ENCODE measurements around the gene PAX7. TPM values are rescaled to one million over a fixed set of nuclear protein-coding genes. Genes with fewer than 3 reads are reported as not detected.

Gene PAX7
- total and polyA plus RNA-seq, 2 donors (not counting 1 experiment from before 2014, with no cell fraction given), result not detected

DNA sequence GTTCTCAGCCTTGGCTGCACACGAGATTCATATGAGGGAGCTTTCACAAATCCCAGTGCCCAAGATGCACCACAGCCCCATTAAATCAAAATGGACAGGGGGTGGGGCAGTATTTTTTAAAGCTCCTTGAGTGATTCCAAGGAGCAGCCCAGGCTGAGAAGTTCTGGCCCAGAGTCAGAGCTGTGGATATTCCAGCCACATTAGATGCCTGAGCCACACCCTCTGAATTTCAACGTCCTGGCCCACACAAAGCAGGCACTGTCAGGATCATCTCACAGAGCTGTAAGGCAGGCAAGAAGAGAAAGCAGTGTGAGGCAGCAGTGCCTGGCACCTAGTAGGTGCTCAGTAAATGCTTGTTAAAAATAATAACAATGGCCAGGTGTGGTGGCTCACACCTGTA, 37.4 kb downstream of the PAX7 start:
- H3K27ac ChIP-seq (ENCODE audit: low read length in 2 of 2), result no peak overlapping the region
- no peaks in the 10 kb centered on the region for H3K4me1 Mint-ChIP-seq
- H3K4me3 ChIP-seq (ENCODE audit: control extremely low read depth in 1 of 5, extremely low read depth in 1 of 5, insufficient read depth in 1 of 5, low read depth in 2 of 5, low read length in 4 of 5), result no peak overlapping the region
- H3K27me3 Mint-ChIP-seq, result peaks cover 34% of the 10 kb centered on the region
- no peak overlapping the region for H3K4me3 Mint-ChIP-seq
- H3K27me3 ChIP-seq (replicated peaks in 1 of 4; ENCODE audit: control extremely low read depth in 1 of 4, control insufficient read depth in 3 of 4, insufficient read depth in 4 of 4, low read length in 3 of 4), result peaks cover 0 to 2% (median 0%) of the 10 kb centered on the region in 4 experiments
- no peak overlapping the region for H3K4me2 ChIP-seq (replicated peaks; ENCODE audit: low read depth, low read length, poor library complexity, severe bottlenecking)
- no peaks in the 10 kb centered on the region for H3K79me2 ChIP-seq (ENCODE audit: control insufficient read depth, insufficient read depth, low read length)
- intact Hi-C loops (cut with micrococcal nuclease), result no loop called here
- no peaks in the 10 kb centered on the region for H3K9me3 Mint-ChIP-seq (ENCODE audit: insufficient read depth)
- H4K20me1 ChIP-seq (ENCODE audit: control insufficient read depth, insufficient read depth, low read length, poor library complexity, severe bottlenecking), result no peaks in the 10 kb centered on the region
- TF ChIP-seq, protein P1, sequence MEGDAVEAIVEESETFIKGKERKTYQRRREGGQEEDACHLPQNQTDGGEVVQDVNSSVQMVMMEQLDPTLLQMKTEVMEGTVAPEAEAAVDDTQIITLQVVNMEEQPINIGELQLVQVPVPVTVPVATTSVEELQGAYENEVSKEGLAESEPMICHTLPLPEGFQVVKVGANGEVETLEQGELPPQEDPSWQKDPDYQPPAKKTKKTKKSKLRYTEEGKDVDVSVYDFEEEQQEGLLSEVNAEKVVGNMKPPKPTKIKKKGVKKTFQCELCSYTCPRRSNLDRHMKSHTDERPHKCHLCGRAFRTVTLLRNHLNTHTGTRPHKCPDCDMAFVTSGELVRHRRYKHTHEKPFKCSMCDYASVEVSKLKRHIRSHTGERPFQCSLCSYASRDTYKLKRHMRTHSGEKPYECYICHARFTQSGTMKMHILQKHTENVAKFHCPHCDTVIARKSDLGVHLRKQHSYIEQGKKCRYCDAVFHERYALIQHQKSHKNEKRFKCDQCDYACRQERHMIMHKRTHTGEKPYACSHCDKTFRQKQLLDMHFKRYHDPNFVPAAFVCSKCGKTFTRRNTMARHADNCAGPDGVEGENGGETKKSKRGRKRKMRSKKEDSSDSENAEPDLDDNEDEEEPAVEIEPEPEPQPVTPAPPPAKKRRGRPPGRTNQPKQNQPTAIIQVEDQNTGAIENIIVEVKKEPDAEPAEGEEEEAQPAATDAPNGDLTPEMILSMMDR (IDR thresholded peaks at IDR 0.05), result no peak
- TF ChIP-seq EZH2 (IDR thresholded peaks at IDR 0.05; ENCODE audit: borderline replicate concordance, insufficient read depth, low read depth, low read length, poor library complexity, severe bottlenecking), result no peak
- no peak for ATAC-seq (ENCODE audit: low read depth)
- H3K9ac ChIP-seq (ENCODE audit: low read length), result no peak overlapping the region
- ChIA-PET CTCF (interaction anchor here (1.5 kb wide), 1 partner anchor 12 kb away, joined by 4 read pairs; no protein-coding TSS in a partner anchor), POLR2A (no interaction called here)
- 68% methylated on average over 2 of the region's 2 CpGs for WGBS (ENCODE audit: insufficient coverage)
- no peak for DNase-seq
- no peaks in the 10 kb centered on the region for H3K36me3 ChIP-seq (replicated peaks in 1 of 2; ENCODE audit: control extremely low read depth in 1 of 2, control insufficient read depth in 1 of 2, extremely low read depth in 1 of 2, insufficient read depth in 2 of 2, low read length in 1 of 2)
- no peak overlapping the region for H3K27ac Mint-ChIP-seq
- no peaks in the 10 kb centered on the region for H3K9me3 ChIP-seq (ENCODE audit: control extremely low read depth in 1 of 3, control insufficient read depth in 2 of 3, insufficient read depth in 1 of 3, low read length in 2 of 3)
- no peaks in the 10 kb centered on the region for H3K4me1 ChIP-seq (ENCODE audit: control insufficient read depth in 2 of 2, insufficient read depth in 2 of 2, low read length in 2 of 2)
- H2AFZ ChIP-seq (ENCODE audit: insufficient read depth, low read depth, low read length, poor library complexity, severe bottlenecking), result no peak overlapping the region

DNA sequence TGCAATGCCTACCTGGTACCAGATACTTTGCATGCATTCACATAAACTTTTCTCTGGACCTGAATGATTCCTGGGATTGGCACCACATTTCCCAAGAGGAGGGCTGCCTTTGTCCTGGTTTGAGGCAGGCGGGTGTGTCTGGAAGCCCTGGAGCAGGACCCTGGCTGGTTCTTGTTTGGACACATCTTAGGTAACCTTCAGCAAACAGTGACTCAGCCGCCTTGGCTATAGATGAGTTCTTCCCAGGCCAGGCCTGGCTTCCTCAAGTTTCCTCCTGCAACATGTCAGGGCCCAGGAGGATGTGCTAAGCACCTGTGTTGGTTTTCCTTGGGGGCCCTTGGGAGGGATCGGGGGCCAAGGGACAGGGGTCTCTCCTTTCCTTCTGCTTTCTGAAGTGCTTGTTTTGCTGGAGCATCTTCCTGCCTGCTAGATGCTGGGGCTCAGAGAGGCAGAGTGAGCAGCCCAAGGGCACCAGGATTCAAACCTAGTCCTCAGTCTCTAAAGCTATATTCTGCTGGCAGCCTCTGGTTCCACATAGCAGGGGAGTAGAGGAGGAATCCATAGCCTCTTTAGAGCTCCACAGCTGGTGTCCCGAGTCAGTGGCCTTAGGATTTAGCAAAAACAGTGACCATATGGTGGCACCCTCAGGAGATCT, 38.2 kb downstream of the PAX7 start:
- Histone ChIP-seq H4K20me1 (ENCODE audit: control insufficient read depth, insufficient read depth, low read length, poor library complexity, severe bottlenecking) (no peaks in the 10 kb centered on the region), H3K4me1 (ENCODE audit: control insufficient read depth in 2 of 2, insufficient read depth in 2 of 2, low read length in 2 of 2) (no peaks in the 10 kb centered on the region), H3K4me3 (ENCODE audit: control extremely low read depth in 1 of 5, extremely low read depth in 1 of 5, insufficient read depth in 1 of 5, low read depth in 2 of 5, low read length in 4 of 5) (no peak overlapping the region), H3K9ac (ENCODE audit: low read length) (no peak overlapping the region), H3K4me2 (replicated peaks; ENCODE audit: low read depth, low read length, poor library complexity, severe bottlenecking) (no peak overlapping the region), H3K27ac (ENCODE audit: low read length in 2 of 2) (no peak overlapping the region), H3K36me3 (replicated peaks in 1 of 2; ENCODE audit: control extremely low read depth in 1 of 2, control insufficient read depth in 1 of 2, extremely low read depth in 1 of 2, insufficient read depth in 2 of 2, low read length in 1 of 2) (no peaks in the 10 kb centered on the region), H3K27me3 (replicated peaks in 1 of 4; ENCODE audit: control extremely low read depth in 1 of 4, control insufficient read depth in 3 of 4, insufficient read depth in 4 of 4, low read length in 3 of 4) (peaks cover 0 to 2% (median 0%) of the 10 kb centered on the region in 4 experiments), H3K79me2 (ENCODE audit: control insufficient read depth, insufficient read depth, low read length) (no peaks in the 10 kb centered on the region), H3K9me3 (ENCODE audit: control extremely low read depth in 1 of 3, control insufficient read depth in 2 of 3, insufficient read depth in 1 of 3, low read length in 2 of 3) (no peaks in the 10 kb centered on the region), H2AFZ (ENCODE audit: insufficient read depth, low read depth, low read length, poor library complexity, severe bottlenecking) (no peak overlapping the region)
- peaks cover 34% of the 10 kb centered on the region for H3K27me3 Mint-ChIP-seq
- DNase-seq (no peak), ATAC-seq (ENCODE audit: low read depth) (no peak)
- H3K4me3 Mint-ChIP-seq, result no peak overlapping the region
- intact Hi-C loops (cut with micrococcal nuclease), result no loop called here
- H3K27ac Mint-ChIP-seq, result no peak overlapping the region
- TF ChIP-seq EZH2 (IDR thresholded peaks at IDR 0.05; ENCODE audit: borderline replicate concordance, insufficient read depth, low read depth, low read length, poor library complexity, severe bottlenecking), result no peak
- TF ChIP-seq, protein P1 (IDR thresholded peaks at IDR 0.05), result no peak
- whole genome bisulfite sequencing (ENCODE audit: insufficient coverage), result 57% methylated on average over 4 of the region's 4 CpGs
- ChIA-PET CTCF (interaction anchor here (1.5 kb wide), 1 partner anchor 11 kb away, joined by 4 read pairs; no protein-coding TSS in a partner anchor), POLR2A (no interaction called here)
- no peaks in the 10 kb centered on the region for H3K4me1 Mint-ChIP-seq
- H3K9me3 Mint-ChIP-seq (ENCODE audit: insufficient read depth), result no peaks in the 10 kb centered on the region

Measured in B cell (primary cell).